GM04503 (cell line): ENCODE measurements around the gene NMD3.

Experiments
- DNase-seq: peaks from one replicate; pipeline ENCODE4 v3.0.0-alpha.2; 2012; ENCODE audit warnings: low read depth

NMD3 gene

GRCh38 chr3:161284989-161285388 is 63.9 kb downstream of the NMD3 start:
- DNase-seq = no peak

GRCh38 chr3:161289174-161289573 is 68.1 kb downstream of the NMD3 start:
- DNase-seq = no peak

- DNase-seq = no peak
Observed at GRCh38 chr3:161291191-161291901, 70.2 kb downstream of the NMD3 start.

GRCh38 chr3:161293381-161293780 is 72.3 kb downstream of the NMD3 start:
- no peak for DNase-seq

- DNase-seq = no peak
Observed at GRCh38 chr3:161295325-161295724, 74.2 kb downstream of the NMD3 start.

GRCh38 chr3:161296814-161297213 is 75.7 kb downstream of the NMD3 start:
- DNase-seq = no peak
